ENCODE results near the gene BEST4. TPM values are rescaled to one million over a fixed set of nuclear protein-coding genes. Genes with fewer than 3 reads are reported as not detected.

Gene BEST4
- total and polyA plus RNA-seq, 2 of the 4 experiments (the other 2 are of a cell fraction), result 0.07 TPM; not detected in 1

DNA sequence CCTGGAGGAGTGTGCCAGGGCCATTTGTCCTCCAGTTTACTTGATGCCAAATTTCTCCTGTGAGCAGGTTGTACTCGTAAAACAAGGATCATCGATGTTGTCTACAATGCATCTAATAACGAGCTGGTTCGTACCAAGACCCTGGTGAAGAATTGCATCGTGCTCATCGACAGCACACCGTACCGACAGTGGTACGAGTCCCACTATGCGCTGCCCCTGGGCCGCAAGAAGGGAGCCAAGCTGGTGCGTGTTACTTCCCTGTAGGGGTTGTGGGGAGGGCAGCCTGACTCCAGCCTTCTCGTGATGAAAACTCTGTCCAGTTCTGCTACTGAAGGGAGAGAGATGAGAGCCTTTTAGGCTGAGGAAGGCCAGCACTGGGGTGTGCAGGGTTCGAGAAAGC, 10.4 kb downstream of the BEST4 start:
- ChIA-PET POLR2A (ENCODE audit: unreplicated experiment) (no interaction called here), CTCF (no interaction called here)
- Histone ChIP-seq H4K20me1 (ENCODE audit: insufficient read depth, low read length) (peaks cover 51% of the 10 kb centered on the region), H3K23ac (ENCODE audit: low read depth, low read length) (peak overlapping the region; percentile 48; the same call in 1 of the 2 replicates), H3K36me3 (ENCODE audit: control insufficient read depth, insufficient read depth, low read length) (peaks cover 44% of the 10 kb centered on the region), H2AFZ (replicated peaks; ENCODE audit: low read length, poor library complexity) (no peak overlapping the region), H2AK5ac (ENCODE audit: low read depth, low read length) (no peak overlapping the region), H2BK15ac (ENCODE audit: low read depth, low read length) (no peak overlapping the region), H3K27me3 (ENCODE audit: control insufficient read depth, insufficient read depth, low read length) (no peaks in the 10 kb centered on the region), H2AK9ac (replicated peaks; ENCODE audit: low read depth, low read length, poor library complexity) (no peak overlapping the region), H3K4ac (ENCODE audit: low read depth, low read length) (no peak overlapping the region), H3K56ac (ENCODE audit: extremely low read depth, insufficient read depth, low read length) (no peak overlapping the region), H4K5ac (ENCODE audit: low read depth, low read length) (no peak overlapping the region), H3K18ac (ENCODE audit: low read depth, low read length) (no peak overlapping the region), H3K4me2 (ENCODE audit: low read depth, low read length) (no peak overlapping the region; the same call in 1 of the 2 replicates), H3K79me1 (ENCODE audit: low read depth in 1 of 2, low read length in 2 of 2) (peaks cover 17 to 65% of the 10 kb centered on the region in 2 experiments), H3K9ac (ENCODE audit: low read depth, low read length) (no peak overlapping the region), H3K9me3 (ENCODE audit: control insufficient read depth, insufficient read depth, low read length) (no peaks in the 10 kb centered on the region), H3K4me1 (ENCODE audit: control insufficient read depth, insufficient read depth, low read length) (peaks cover 12% of the 10 kb centered on the region), H2BK120ac (ENCODE audit: low read depth, low read length) (no peak overlapping the region), H2BK5ac (ENCODE audit: low read depth, low read length, poor library complexity, severe bottlenecking) (no peak overlapping the region), H4K8ac (ENCODE audit: low read depth in 2 of 2, low read length in 2 of 2) (no peak overlapping the region), H2BK20ac (ENCODE audit: low read depth, low read length) (no peak overlapping the region), H3K4me3 (ENCODE audit: insufficient read depth, low read depth, low read length) (no peak overlapping the region), H3K14ac (replicated peaks; ENCODE audit: low read depth, low read length) (no peak overlapping the region), H4K91ac (ENCODE audit: insufficient read depth, low read depth, low read length) (no peak overlapping the region), H3K9me1 (ENCODE audit: insufficient read depth, low read length) (peaks cover 19% of the 10 kb centered on the region), H3K27ac (ENCODE audit: insufficient read depth, low read length) (no peak overlapping the region)
- BruUV-seq (replicated peaks), result no TSS peak
- ATAC-seq (ENCODE audit: low read depth) (no peak), DNase-seq (no peak)
- TF ChIP-seq CHD1 (IDR thresholded peaks at IDR 0.05; ENCODE audit: low read depth, low read length) (no peak), SMC3 (IDR thresholded peaks at IDR 0.05; ENCODE audit: low read depth, low read length) (no peak), NFE2L2 (IDR thresholded peaks at IDR 0.05; ENCODE audit: low read depth, low read length) (no peak), RFX5 (IDR thresholded peaks at IDR 0.05; ENCODE audit: low read depth, low read length) (no peak), FOS (IDR thresholded peaks at IDR 0.05; ENCODE audit: low read depth, low read length) (no peak), RCOR1 (IDR thresholded peaks at IDR 0.05; ENCODE audit: insufficient replicate concordance, low read length) (no peak), USF2 (IDR thresholded peaks at IDR 0.05; ENCODE audit: low read depth, low read length) (no peak), ELK1 (IDR thresholded peaks at IDR 0.05; ENCODE audit: borderline replicate concordance, low read depth, low read length) (no peak), MXI1 (IDR thresholded peaks at IDR 0.05; ENCODE audit: borderline replicate concordance, low read depth, low read length) (no peak), POLR2A (IDR thresholded peaks at IDR 0.05; ENCODE audit: low read depth, low read length) (no peak), RAD21 (IDR thresholded peaks at IDR 0.05; ENCODE audit: low read length) (no peak), CEBPB (IDR thresholded peaks at IDR 0.05; ENCODE audit: low read depth, low read length) (no peak), MAFK (IDR thresholded peaks at IDR 0.05; ENCODE audit: low read depth, low read length) (no peak), BHLHE40 (IDR thresholded peaks at IDR 0.05; ENCODE audit: low read depth, low read length) (no peak), MAZ (IDR thresholded peaks at IDR 0.05; ENCODE audit: borderline replicate concordance, low read depth, low read length) (no peak)
- TF ChIP-seq, protein P1, sequence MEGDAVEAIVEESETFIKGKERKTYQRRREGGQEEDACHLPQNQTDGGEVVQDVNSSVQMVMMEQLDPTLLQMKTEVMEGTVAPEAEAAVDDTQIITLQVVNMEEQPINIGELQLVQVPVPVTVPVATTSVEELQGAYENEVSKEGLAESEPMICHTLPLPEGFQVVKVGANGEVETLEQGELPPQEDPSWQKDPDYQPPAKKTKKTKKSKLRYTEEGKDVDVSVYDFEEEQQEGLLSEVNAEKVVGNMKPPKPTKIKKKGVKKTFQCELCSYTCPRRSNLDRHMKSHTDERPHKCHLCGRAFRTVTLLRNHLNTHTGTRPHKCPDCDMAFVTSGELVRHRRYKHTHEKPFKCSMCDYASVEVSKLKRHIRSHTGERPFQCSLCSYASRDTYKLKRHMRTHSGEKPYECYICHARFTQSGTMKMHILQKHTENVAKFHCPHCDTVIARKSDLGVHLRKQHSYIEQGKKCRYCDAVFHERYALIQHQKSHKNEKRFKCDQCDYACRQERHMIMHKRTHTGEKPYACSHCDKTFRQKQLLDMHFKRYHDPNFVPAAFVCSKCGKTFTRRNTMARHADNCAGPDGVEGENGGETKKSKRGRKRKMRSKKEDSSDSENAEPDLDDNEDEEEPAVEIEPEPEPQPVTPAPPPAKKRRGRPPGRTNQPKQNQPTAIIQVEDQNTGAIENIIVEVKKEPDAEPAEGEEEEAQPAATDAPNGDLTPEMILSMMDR (conservative IDR thresholded peaks at IDR 0.05; ENCODE audit: low read depth, low read length), result no peak
- intact Hi-C loops (cut with micrococcal nuclease), result loop anchor here (2.0 kb wide), 1 partner anchor 47 kb away; the partner anchor contains the start of gene RNU5D-1
- in situ Hi-C loops (cut with MboI; ENCODE audit: low sequenced_read_pairs), result no loop called here
- WGBS, 2 experiments (ENCODE audit: extremely low coverage in 2 of 2, insufficient read length in 1 of 2), result 100% methylated on average over 1 of the region's 14 CpGs; no CpG with 5 or more reads in 1 of the 2 experiments
- dilution Hi-C loops (cut with HindIII; ENCODE audit: low sequenced_read_pairs, unreplicated experiment), result no loop called here
